GM19324 (cell line): Measurements from ENCODE around the gene ELAVL3.
"Not testable (repeated sequence)": the region's sequence is repeated elsewhere in the genome, so short reads cannot be mapped to it uniquely, and the experiment has no call there.

ENCODE experiments used
- ATAC-seq: cut with Tn5 transposase; IDR thresholded peaks from one replicate; pipeline ENCODE4 v1.9.1; 2021; ENCODE audit warnings: mild to moderate bottlenecking, moderate library complexity; ENCODE audit not compliant: unreplicated experiment, low FRiP score

ELAVL3 gene

GRCh38 chr19:11445141-11445540, 35.7 kb downstream of the ELAVL3 start:
- no peak for ATAC-seq

GRCh38 chr19:11444059-11444458, 36.8 kb downstream of the ELAVL3 start:
- no peak for ATAC-seq

GRCh38 chr19:11437955-11438354, 42.9 kb downstream of the ELAVL3 start:
- no peak for ATAC-seq

GRCh38 chr19:11435833-11436313, 45.0 kb downstream of the ELAVL3 start:
- no peak for ATAC-seq

- peak; percentile 91 for ATAC-seq
Observed at GRCh38 chr19:11435057-11435832, 45.6 kb downstream of the ELAVL3 start, which contains the start of the genes ODAD3 and PRKCSH. ODAD3 (minus strand) TSS chr19:11435121; CDS start chr19:11435016, 105 bp downstream. PRKCSH (plus strand) TSS chr19:11435635; CDS start chr19:11436118, 483 bp downstream.

GRCh38 chr19:11434703-11435056, 46.2 kb downstream of the ELAVL3 start:
- ATAC-seq, result no peak

- not testable (repeated sequence) for ATAC-seq
Observed at GRCh38 chr19:11433526-11433925, 47.3 kb downstream of the ELAVL3 start.

GRCh38 chr19:11426656-11427055, 54.2 kb downstream of the ELAVL3 start:
- no peak for ATAC-seq

- ATAC-seq, result no peak
Observed at GRCh38 chr19:11425719-11426457, 55.0 kb downstream of the ELAVL3 start.

GRCh38 chr19:11423791-11424181, 57.1 kb downstream of the ELAVL3 start:
- ATAC-seq, result no peak

- no peak for ATAC-seq
Observed at GRCh38 chr19:11423164-11423790, 57.6 kb downstream of the ELAVL3 start.

GRCh38 chr19:11422163-11423065, 58.4 kb downstream of the ELAVL3 start:
- ATAC-seq, result no peak

- ATAC-seq, result no peak
Observed at GRCh38 chr19:11421371-11422098, 59.3 kb downstream of the ELAVL3 start.

GRCh38 chr19:11420429-11421370, 60.1 kb downstream of the ELAVL3 start:
- ATAC-seq, result no peak

- ATAC-seq, result no peak
Observed at GRCh38 chr19:11418549-11419506, 62.0 kb downstream of the ELAVL3 start, which contains the start of gene RGL3. RGL3 (minus strand) TSS chr19:11419314; CDS start chr19:11419278, 36 bp downstream.

- ATAC-seq, result no peak
Observed at GRCh38 chr19:11418094-11418548, 62.7 kb downstream of the ELAVL3 start.
